ENCODE measurements around the gene TAB3. TPM values are rescaled to one million over a fixed set of nuclear protein-coding genes. Genes with fewer than 3 reads are reported as not detected.

The TAB3 gene
- total and polyA plus RNA-seq, 10 of the 15 experiments (the other 5 are each of a cell fraction or from before 2014, with no cell fraction given) = 1.7 to 22.1 (median 9.1) TPM

- Histone ChIP-seq H3K79me2 (ENCODE audit: control insufficient read depth, insufficient read depth, low read length) (no peaks in the 10 kb centered on the region), H4K20me1 (ENCODE audit: control insufficient read depth, insufficient read depth) (no peaks in the 10 kb centered on the region), H2AFZ (ENCODE audit: control insufficient read depth, low read depth, low read length) (no peak overlapping the region), H3K4me2 (ENCODE audit: control insufficient read depth, insufficient read depth) (no peak overlapping the region), H3K27ac (ENCODE audit: control insufficient read depth, insufficient read depth) (no peak overlapping the region), H3K4me3 (no peak overlapping the region), H3K27me3 (replicated peaks in 1 of 2; ENCODE audit: control insufficient read depth in 2 of 2, insufficient read depth in 2 of 2, low read length in 1 of 2) (no peaks in the 10 kb centered on the region), H3K36me3 (ENCODE audit: control insufficient read depth in 2 of 2, insufficient read depth in 2 of 2, low read length in 1 of 2) (no peaks in the 10 kb centered on the region), H3K9ac (ENCODE audit: control insufficient read depth, insufficient read depth, low read length) (no peak overlapping the region), H3K4me1 (ENCODE audit: control insufficient read depth, insufficient read depth, low read length) (no peaks in the 10 kb centered on the region), H3K9me3 (replicated peaks; ENCODE audit: control insufficient read depth, insufficient read depth, low read length) (no peaks in the 10 kb centered on the region; the same call in 2 of the 3 replicates)
- DNase-seq (ENCODE audit: low read depth, low spot score) (no peak), ATAC-seq (no peak), FAIRE-seq (no peak)
- ChIA-PET CTCF (no interaction called here), RAD21 (ENCODE audit: unreplicated experiment) (no interaction called here), SMC1A (ENCODE audit: uncharacterized antibody, unreplicated experiment) (no interaction called here), POLR2A (no interaction called here)
- TF ChIP-seq POLR2AphosphoS2 (IDR thresholded peaks at IDR 0.05; ENCODE audit: low read depth, low read length) (no peak), RAD51 (IDR thresholded peaks at IDR 0.05) (no peak), PAX8 (IDR thresholded peaks at IDR 0.05) (no peak), POU2F2 (IDR thresholded peaks at IDR 0.05; ENCODE audit: borderline replicate concordance, low read depth, low read length) (no peak), ZNF622 (IDR thresholded peaks at IDR 0.05) (no peak), MEF2A (IDR thresholded peaks at IDR 0.05; ENCODE audit: insufficient read depth, low read depth, low read length) (no peak), RFX5 (IDR thresholded peaks at IDR 0.05; ENCODE audit: low read depth, low read length) (no peak), SPI1 (IDR thresholded peaks at IDR 0.05; ENCODE audit: borderline replicate concordance, insufficient read depth, low read depth, low read length) (no peak), RCOR1 (conservative IDR thresholded peaks at IDR 0.05; ENCODE audit: low read depth, low read length) (no peak), SMC3 (IDR thresholded peaks at IDR 0.05; ENCODE audit: borderline replicate concordance, low read length) (no peak), USF1 (IDR thresholded peaks at IDR 0.05; ENCODE audit: borderline replicate concordance, extremely low read length, insufficient read depth, low read depth, low read length) (no peak), DPF2 (IDR thresholded peaks at IDR 0.05) (no peak), ESRRA (IDR thresholded peaks at IDR 0.05; ENCODE audit: low read length) (no peak)
- TF ChIP-seq, protein P1, sequence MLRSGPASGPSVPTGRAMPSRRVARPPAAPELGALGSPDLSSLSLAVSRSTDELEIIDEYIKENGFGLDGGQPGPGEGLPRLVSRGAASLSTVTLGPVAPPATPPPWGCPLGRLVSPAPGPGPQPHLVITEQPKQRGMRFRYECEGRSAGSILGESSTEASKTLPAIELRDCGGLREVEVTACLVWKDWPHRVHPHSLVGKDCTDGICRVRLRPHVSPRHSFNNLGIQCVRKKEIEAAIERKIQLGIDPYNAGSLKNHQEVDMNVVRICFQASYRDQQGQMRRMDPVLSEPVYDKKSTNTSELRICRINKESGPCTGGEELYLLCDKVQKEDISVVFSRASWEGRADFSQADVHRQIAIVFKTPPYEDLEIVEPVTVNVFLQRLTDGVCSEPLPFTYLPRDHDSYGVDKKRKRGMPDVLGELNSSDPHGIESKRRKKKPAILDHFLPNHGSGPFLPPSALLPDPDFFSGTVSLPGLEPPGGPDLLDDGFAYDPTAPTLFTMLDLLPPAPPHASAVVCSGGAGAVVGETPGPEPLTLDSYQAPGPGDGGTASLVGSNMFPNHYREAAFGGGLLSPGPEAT (IDR thresholded peaks at IDR 0.05; ENCODE audit: low read depth) = no peak
- TF ChIP-seq, protein P2, sequence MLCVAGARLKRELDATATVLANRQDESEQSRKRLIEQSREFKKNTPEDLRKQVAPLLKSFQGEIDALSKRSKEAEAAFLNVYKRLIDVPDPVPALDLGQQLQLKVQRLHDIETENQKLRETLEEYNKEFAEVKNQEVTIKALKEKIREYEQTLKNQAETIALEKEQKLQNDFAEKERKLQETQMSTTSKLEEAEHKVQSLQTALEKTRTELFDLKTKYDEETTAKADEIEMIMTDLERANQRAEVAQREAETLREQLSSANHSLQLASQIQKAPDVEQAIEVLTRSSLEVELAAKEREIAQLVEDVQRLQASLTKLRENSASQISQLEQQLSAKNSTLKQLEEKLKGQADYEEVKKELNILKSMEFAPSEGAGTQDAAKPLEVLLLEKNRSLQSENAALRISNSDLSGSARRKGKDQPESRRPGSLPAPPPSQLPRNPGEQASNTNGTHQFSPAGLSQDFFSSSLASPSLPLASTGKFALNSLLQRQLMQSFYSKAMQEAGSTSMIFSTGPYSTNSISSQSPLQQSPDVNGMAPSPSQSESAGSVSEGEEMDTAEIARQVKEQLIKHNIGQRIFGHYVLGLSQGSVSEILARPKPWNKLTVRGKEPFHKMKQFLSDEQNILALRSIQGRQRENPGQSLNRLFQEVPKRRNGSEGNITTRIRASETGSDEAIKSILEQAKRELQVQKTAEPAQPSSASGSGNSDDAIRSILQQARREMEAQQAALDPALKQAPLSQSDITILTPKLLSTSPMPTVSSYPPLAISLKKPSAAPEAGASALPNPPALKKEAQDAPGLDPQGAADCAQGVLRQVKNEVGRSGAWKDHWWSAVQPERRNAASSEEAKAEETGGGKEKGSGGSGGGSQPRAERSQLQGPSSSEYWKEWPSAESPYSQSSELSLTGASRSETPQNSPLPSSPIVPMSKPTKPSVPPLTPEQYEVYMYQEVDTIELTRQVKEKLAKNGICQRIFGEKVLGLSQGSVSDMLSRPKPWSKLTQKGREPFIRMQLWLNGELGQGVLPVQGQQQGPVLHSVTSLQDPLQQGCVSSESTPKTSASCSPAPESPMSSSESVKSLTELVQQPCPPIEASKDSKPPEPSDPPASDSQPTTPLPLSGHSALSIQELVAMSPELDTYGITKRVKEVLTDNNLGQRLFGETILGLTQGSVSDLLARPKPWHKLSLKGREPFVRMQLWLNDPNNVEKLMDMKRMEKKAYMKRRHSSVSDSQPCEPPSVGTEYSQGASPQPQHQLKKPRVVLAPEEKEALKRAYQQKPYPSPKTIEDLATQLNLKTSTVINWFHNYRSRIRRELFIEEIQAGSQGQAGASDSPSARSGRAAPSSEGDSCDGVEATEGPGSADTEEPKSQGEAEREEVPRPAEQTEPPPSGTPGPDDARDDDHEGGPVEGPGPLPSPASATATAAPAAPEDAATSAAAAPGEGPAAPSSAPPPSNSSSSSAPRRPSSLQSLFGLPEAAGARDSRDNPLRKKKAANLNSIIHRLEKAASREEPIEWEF (IDR thresholded peaks at IDR 0.05; ENCODE audit: insufficient replicate concordance, low read depth, low read length) = no peak
- no TSS peak for BruUV-seq (replicated peaks)
- intact Hi-C loops (cut with micrococcal nuclease; ENCODE audit: unreplicated experiment) (no loop called here), in situ Hi-C loops (cut with MboI) (no loop called here)
- WGBS (ENCODE audit: insufficient coverage, insufficient replicate concordance, low lambda C conversion rate, missing lambda C conversion rate) = 34% methylated on average over 2 of the region's 2 CpGs
Measured at GRCh38 chrX:30794497-30794896, 94.6 kb downstream of the TAB3 start.

All from GM12878 (cell line).